CD4-positive, alpha-beta T cell (primary cell): ENCODE results near the gene SLC16A13. TPM values are rescaled to one million over a fixed set of nuclear protein-coding genes. Genes with fewer than 3 reads are reported as not detected.
"Not testable (repeated sequence)": the region's sequence is repeated elsewhere in the genome, so short reads cannot be mapped to it uniquely, and the experiment has no call there.

ENCODE experiments used
- ATAC-seq: fragments of 200-7000 bp; cut with Tn5 transposase; one replicate; pipeline ENCODE4 v1.10.0; 2022; ENCODE audit warnings: mild to moderate bottlenecking; ENCODE audit not compliant: poor library complexity
- CTCF ChIA-PET: fragments of 350-600 bp; sonication (Branson Sonifier 250); formaldehyde crosslinking; loops from one replicate; lab custom pipeline; 2021; ENCODE audit warnings: antibody characterized with exemption, inconsistent platforms; lab: Charles Lee
- POLR2A ChIA-PET: fragments of 350-600 bp; sonication (Branson Sonifier 250); formaldehyde crosslinking; loops from one replicate; lab custom pipeline; 2021; ENCODE audit warnings: antibody characterized with exemption, inconsistent platforms; lab: Charles Lee
- DNase-seq, 14 experiments: peaks; one replicate each; pipeline ENCODE4 v3.0.0-alpha.2; 2013 to 2020; ENCODE audit warnings: mixed read lengths in 2 of 14
- H3K27ac ChIP-seq, 2 donors: one replicate each; pipeline versions ENCODE4 v1.5.1 to v1.7.0; 2013; ENCODE audit warnings: low read length in 2 of 2, low read depth in 1 of 2, mild to moderate bottlenecking in 1 of 2
- H3K27me3 ChIP-seq, 2 experiments: 1 replicate in 1 of 2; 2 replicates in 1 of 2; pipeline versions ENCODE4 v1.6.1 to v1.7.0; 2013; ENCODE audit warnings: low read length in 2 of 2, control low read depth in 1 of 2, mild to moderate bottlenecking in 1 of 2, moderate library complexity in 1 of 2; ENCODE audit not compliant: insufficient read depth in 2 of 2, control insufficient read depth in 1 of 2
- H3K36me3 ChIP-seq: one replicate; pipeline ENCODE4 v1.6.1; 2013; ENCODE audit warnings: low read length, control low read depth; ENCODE audit not compliant: insufficient read depth
- H3K4me1 ChIP-seq: one replicate; pipeline ENCODE4 v1.6.1; 2013; ENCODE audit warnings: low read length, control low read depth; ENCODE audit not compliant: insufficient read depth
- H3K4me3 ChIP-seq: one replicate; pipeline ENCODE4 v1.5.1; 2013; ENCODE audit warnings: mild to moderate bottlenecking, low read length, moderate library complexity
- H3K9me3 ChIP-seq, 2 experiments: 1 replicate in 1 of 2; 2 replicates in 1 of 2; pipeline versions ENCODE4 v1.6.1 to v1.7.0; 2013; ENCODE audit warnings: low read length in 2 of 2, mild to moderate bottlenecking in 2 of 2, control low read depth in 1 of 2, moderate library complexity in 1 of 2; ENCODE audit not compliant: control insufficient read depth in 1 of 2, insufficient read depth in 1 of 2
- H3K27ac Mint-ChIP-seq: one replicate; pipeline ENCODE4 v1.8.0; 2020; ENCODE audit warnings: mixed read lengths
- H3K27me3 Mint-ChIP-seq: one replicate; pipeline ENCODE4 v1.8.0; 2021; ENCODE audit warnings: mixed read lengths
- H3K36me3 Mint-ChIP-seq: one replicate; pipeline ENCODE4 v1.8.0; 2021; ENCODE audit warnings: low read depth, mixed read lengths
- H3K4me1 Mint-ChIP-seq: one replicate; pipeline ENCODE4 v1.8.0; 2021; ENCODE audit warnings: low read depth, mixed read lengths
- H3K4me3 Mint-ChIP-seq: one replicate; pipeline ENCODE4 v1.8.0; 2020; ENCODE audit warnings: mild to moderate bottlenecking, mixed read lengths
- H3K9me3 Mint-ChIP-seq: one replicate; pipeline ENCODE4 v1.8.0; 2020; ENCODE audit warnings: mixed read lengths
- CTCF ChIP-seq: fragments of 200-600 bp; IDR thresholded peaks from one replicate; pipeline ENCODE4 v1.8.0; 2022; ENCODE audit warnings: antibody characterized with exemption, mild to moderate bottlenecking
- intact Hi-C, 2 experiments: fragments of 100-400 bp; cut with DNase I in 1 of 2; cut with micrococcal nuclease in 1 of 2; formaldehyde crosslinking; loops; one replicate each; pipeline versions ENCODE4 v1.15.1 to v1.9.0; 2023 to 2025; cut with DNase I, micrococcal nuclease
- total RNA-seq, 174 experiments: library from RNA in 2 of 174; stranded (reverse) in 2 of 174; gene quantifications; one replicate each; pipeline ENCODE4 v1.2.3 and lab custom pipeline; 2021 to 2026

SLC16A13 gene
- total RNA-seq, 2 experiments from 2014 or later = 2.3 to 2.4 TPM

GRCh38 chr17:7084088-7084487, 48.3 kb downstream of the SLC16A13 start:
- no peak overlapping the region for H3K4me3 Mint-ChIP-seq
- H3K4me1 Mint-ChIP-seq = peaks cover 31% of the 10 kb centered on the region
- Histone ChIP-seq H3K4me3 (no peak overlapping the region), H3K36me3 (no peaks in the 10 kb centered on the region), H3K4me1 (peaks cover 19% of the 10 kb centered on the region), H3K9me3 (no peaks in the 10 kb centered on the region), H3K27ac (no peak overlapping the region), H3K27me3 (no peaks in the 10 kb centered on the region)
- no peak for TF ChIP-seq CTCF
- DNase-seq (no peak), ATAC-seq (no peak)
- no peak overlapping the region for H3K27ac Mint-ChIP-seq
- H3K9me3 Mint-ChIP-seq = no peaks in the 10 kb centered on the region
- POLR2A ChIA-PET = interaction anchor here (0.7 kb wide), 1 partner anchor 72 kb away, joined by 3 read pairs; the partner anchor contains the start of gene RNASEK
- H3K36me3 Mint-ChIP-seq = no peaks in the 10 kb centered on the region
- CTCF ChIA-PET = no interaction called here
- intact Hi-C loops = no loop called here
- H3K27me3 Mint-ChIP-seq = peaks cover 34% of the 10 kb centered on the region

- H3K9me3 ChIP-seq, H3K36me3 ChIP-seq, H3K27ac ChIP-seq, CTCF ChIA-PET, H3K9me3 Mint-ChIP-seq, H3K4me3 Mint-ChIP-seq, POLR2A ChIA-PET, ATAC-seq, intact Hi-C loops, H3K27me3 ChIP-seq, H3K4me3 ChIP-seq, H3K4me1 ChIP-seq, DNase-seq, H3K27ac Mint-ChIP-seq, H3K36me3 Mint-ChIP-seq: not testable (repeated sequence)
- Mint-ChIP-seq H3K27me3 (peaks cover 40% of the 10 kb centered on the region), H3K4me1 (peaks cover 11% of the 10 kb centered on the region)
These were observed 52.6 kb downstream of the SLC16A13 start for GRCh38 chr17:7088442-7088841.

GRCh38 chr17:7089570-7089969, 53.8 kb downstream of the SLC16A13 start:
- H3K36me3 ChIP-seq, H3K36me3 Mint-ChIP-seq, ATAC-seq, POLR2A ChIA-PET, CTCF ChIA-PET, H3K27ac Mint-ChIP-seq, H3K4me1 Mint-ChIP-seq, H3K9me3 ChIP-seq, H3K4me3 ChIP-seq, H3K27me3 ChIP-seq, H3K27ac ChIP-seq, intact Hi-C loops, H3K9me3 Mint-ChIP-seq, H3K4me1 ChIP-seq, H3K4me3 Mint-ChIP-seq, DNase-seq: not testable (repeated sequence)
- peaks cover 35% of the 10 kb centered on the region for H3K27me3 Mint-ChIP-seq

Other genes starting within 250 kb of the SLC16A13 start
- not detected for gene TEKT1, start 204.3 kb upstream of the SLC16A13 start, total RNA-seq
- gene ALOX12, start 40.0 kb upstream of the SLC16A13 start, total RNA-seq = not detected
- 10 to 100 TPM; 96.8 to 98.9 TPM for gene RNASEK, start 23.4 kb upstream of the SLC16A13 start, total RNA-seq
- gene BCL6B, start 13.0 kb upstream of the SLC16A13 start, total RNA-seq = not detected
- 1 to 10 TPM; 1.1 to 1.4 TPM for gene SLC16A11, start 8.1 kb downstream of the SLC16A13 start, total RNA-seq
- gene CLEC10A, start 44.2 kb downstream of the SLC16A13 start, total RNA-seq = under 1 TPM; 0.59 to 0.96 TPM
- under 1 TPM; 0.20 to 0.36 TPM for gene ASGR2, start 78.8 kb downstream of the SLC16A13 start, total RNA-seq
- under 1 TPM; 0.64 to 0.85 TPM for gene ASGR1, start 143.4 kb downstream of the SLC16A13 start, total RNA-seq
- gene DLG4, start 183.8 kb downstream of the SLC16A13 start, total RNA-seq = 10 to 100 TPM; 10.2 to 11.0 TPM
- gene ACADVL, start 183.9 kb downstream of the SLC16A13 start, total RNA-seq = 100 to 1,000 TPM; 237 to 257 TPM
- 10 to 100 TPM; 40.9 to 41.3 TPM for gene DVL2, start 198.5 kb downstream of the SLC16A13 start, total RNA-seq
- gene PHF23, start 203.4 kb downstream of the SLC16A13 start, total RNA-seq = 1 to 10 TPM; 4.5 to 5.1 TPM
- gene GABARAP, start 206.4 kb downstream of the SLC16A13 start, total RNA-seq = 100 to 1,000 TPM; 182 to 195 TPM
- 10 to 100 TPM; 79.3 to 80.7 TPM for gene CTDNEP1, start 215.7 kb downstream of the SLC16A13 start, total RNA-seq
- gene ELP5, start 216.2 kb downstream of the SLC16A13 start, total RNA-seq = 10 to 100 TPM; 20.1 to 21.3 TPM
- gene CLDN7, start 226.5 kb downstream of the SLC16A13 start, total RNA-seq = 1 to 10 TPM; 1.1 to 1.2 TPM
- not detected for gene SLC2A4, start 245.7 kb downstream of the SLC16A13 start, total RNA-seq